ENCODE data around the gene RASA3. TPM values are rescaled to one million over a fixed set of nuclear protein-coding genes. Genes with fewer than 3 reads are reported as not detected.

RASA3 gene
- total and polyA plus RNA-seq, 2 of the 4 experiments (the other 2 are of a cell fraction): 21.0 to 31.4 TPM

- no peak for ATAC-seq (ENCODE audit: low read depth)
- no peak for TF ChIP-seq SMC3 (IDR thresholded peaks at IDR 0.05; ENCODE audit: low read depth, low read length)
- TF ChIP-seq RFX5 (IDR thresholded peaks at IDR 0.05; ENCODE audit: low read depth, low read length): no peak
- no peak for TF ChIP-seq MXI1 (IDR thresholded peaks at IDR 0.05; ENCODE audit: borderline replicate concordance, low read depth, low read length)
- TF ChIP-seq USF2 (IDR thresholded peaks at IDR 0.05; ENCODE audit: low read depth, low read length): no peak
- TF ChIP-seq CEBPB (IDR thresholded peaks at IDR 0.05; ENCODE audit: low read depth, low read length): no peak
- no peak for TF ChIP-seq MAFK (IDR thresholded peaks at IDR 0.05; ENCODE audit: low read depth, low read length)
- TF ChIP-seq CHD1 (IDR thresholded peaks at IDR 0.05; ENCODE audit: low read depth, low read length): no peak
- no peak for TF ChIP-seq FOS (IDR thresholded peaks at IDR 0.05; ENCODE audit: low read depth, low read length)
- no peak for TF ChIP-seq BHLHE40 (IDR thresholded peaks at IDR 0.05; ENCODE audit: low read depth, low read length)
- TF ChIP-seq CTCF (conservative IDR thresholded peaks at IDR 0.05; ENCODE audit: low read depth, low read length): no peak
- TF ChIP-seq MAZ (IDR thresholded peaks at IDR 0.05; ENCODE audit: borderline replicate concordance, low read depth, low read length): no peak
- TF ChIP-seq, protein P1, sequence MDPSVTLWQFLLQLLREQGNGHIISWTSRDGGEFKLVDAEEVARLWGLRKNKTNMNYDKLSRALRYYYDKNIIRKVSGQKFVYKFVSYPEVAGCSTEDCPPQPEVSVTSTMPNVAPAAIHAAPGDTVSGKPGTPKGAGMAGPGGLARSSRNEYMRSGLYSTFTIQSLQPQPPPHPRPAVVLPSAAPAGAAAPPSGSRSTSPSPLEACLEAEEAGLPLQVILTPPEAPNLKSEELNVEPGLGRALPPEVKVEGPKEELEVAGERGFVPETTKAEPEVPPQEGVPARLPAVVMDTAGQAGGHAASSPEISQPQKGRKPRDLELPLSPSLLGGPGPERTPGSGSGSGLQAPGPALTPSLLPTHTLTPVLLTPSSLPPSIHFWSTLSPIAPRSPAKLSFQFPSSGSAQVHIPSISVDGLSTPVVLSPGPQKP (IDR thresholded peaks at IDR 0.05; ENCODE audit: borderline replicate concordance, low read depth, low read length): no peak
- TF ChIP-seq RCOR1 (IDR thresholded peaks at IDR 0.05; ENCODE audit: insufficient replicate concordance, low read length): no peak
- TF ChIP-seq POLR2A (IDR thresholded peaks at IDR 0.05; ENCODE audit: low read depth, low read length): no peak
- no peak for TF ChIP-seq NFE2L2 (IDR thresholded peaks at IDR 0.05; ENCODE audit: low read depth, low read length)
- no peak for TF ChIP-seq RAD21 (IDR thresholded peaks at IDR 0.05; ENCODE audit: low read length)
- Histone ChIP-seq H4K91ac (ENCODE audit: insufficient read depth, low read depth, low read length) (no peak overlapping the region), H2BK20ac (ENCODE audit: low read depth, low read length) (no peak overlapping the region), H3K9me3 (ENCODE audit: control insufficient read depth, insufficient read depth, low read length) (no peaks in the 10 kb centered on the region), H3K9ac (ENCODE audit: low read depth, low read length) (no peak overlapping the region), H2BK15ac (ENCODE audit: low read depth, low read length) (no peak overlapping the region), H3K9me1 (ENCODE audit: insufficient read depth, low read length) (peaks cover 9% of the 10 kb centered on the region; the same call in 1 of the 2 replicates), H3K27ac (ENCODE audit: insufficient read depth, low read length) (no peak overlapping the region), H3K36me3 (ENCODE audit: control insufficient read depth, insufficient read depth, low read length) (peaks cover 44% of the 10 kb centered on the region), H3K4ac (ENCODE audit: low read depth, low read length) (no peak overlapping the region), H3K4me3 (ENCODE audit: insufficient read depth, low read depth, low read length) (no peak overlapping the region), H3K18ac (ENCODE audit: low read depth, low read length) (no peak overlapping the region), H4K20me1 (ENCODE audit: insufficient read depth, low read length) (peaks cover 7% of the 10 kb centered on the region; the same call in 1 of the 2 replicates), H2AK9ac (replicated peaks; ENCODE audit: low read depth, low read length, poor library complexity) (peak overlapping the region; percentile 2), H2AK5ac (ENCODE audit: low read depth, low read length) (no peak overlapping the region), H3K23ac (ENCODE audit: low read depth, low read length) (no peak overlapping the region), H4K8ac (ENCODE audit: low read depth in 2 of 2, low read length in 2 of 2) (no peak overlapping the region), H4K5ac (ENCODE audit: low read depth, low read length) (no peak overlapping the region), H2AFZ (replicated peaks; ENCODE audit: low read length, poor library complexity) (no peak overlapping the region), H3K56ac (ENCODE audit: extremely low read depth, insufficient read depth, low read length) (no peak overlapping the region), H2BK5ac (ENCODE audit: low read depth, low read length, poor library complexity, severe bottlenecking) (no peak overlapping the region), H3K4me1 (ENCODE audit: control insufficient read depth, insufficient read depth, low read length) (peaks cover 2% of the 10 kb centered on the region), H2BK120ac (ENCODE audit: low read depth, low read length) (no peak overlapping the region), H3K27me3 (ENCODE audit: control insufficient read depth, insufficient read depth, low read length) (no peaks in the 10 kb centered on the region), H3K79me1 (ENCODE audit: low read depth in 1 of 2, low read length in 2 of 2) (peaks cover 11 to 58% of the 10 kb centered on the region in 2 experiments; a peak in 3 of 4 replicates), H3K4me2 (ENCODE audit: low read depth, low read length) (no peak overlapping the region), H3K14ac (replicated peaks; ENCODE audit: low read depth, low read length) (no peak overlapping the region)
- DNase-seq: no peak
- ChIA-PET POLR2A (ENCODE audit: unreplicated experiment) (no interaction called here), CTCF (no interaction called here)
- intact Hi-C loops (cut with micrococcal nuclease): no loop called here
- in situ Hi-C loops (cut with MboI; ENCODE audit: low sequenced_read_pairs): no loop called here
- dilution Hi-C loops (cut with HindIII; ENCODE audit: low sequenced_read_pairs, unreplicated experiment): no loop called here
- 96% methylated on average over 11 of the region's 20 CpGs; no CpG with 5 or more reads in 1 of the 2 experiments for WGBS, 2 experiments (ENCODE audit: extremely low coverage in 2 of 2, insufficient read length in 1 of 2)
- BruUV-seq (replicated peaks): no TSS peak
Observed at GRCh38 chr13:113969973-113970611, 162.3 kb downstream of the RASA3 start.

All from IMR-90 (cell line).